Parathyroid adenoma (tissue), 2 donors: ENCODE measurements around the gene C5orf46.
"Not testable (repeated sequence)": the region's sequence is repeated elsewhere in the genome, so short reads cannot be mapped to it uniquely, and the experiment has no call there.

Experiments
- H2AFZ ChIP-seq: fragments of 300-600 bp; sonication (generic); one replicate; pipeline ENCODE4 v1.7.0; 2017; ENCODE audit warnings: antibody characterized with exemption, mild to moderate bottlenecking
- H3K27ac ChIP-seq: fragments of 300-600 bp; sonication (generic); one replicate; pipeline ENCODE4 v1.7.0; 2017
- H3K27me3 ChIP-seq: fragments of 300-600 bp; sonication (generic); one replicate; pipeline ENCODE4 v1.7.0; 2017; ENCODE audit warnings: low read length; ENCODE audit not compliant: control insufficient read depth, insufficient read depth
- H3K36me3 ChIP-seq: fragments of 300-600 bp; sonication (generic); one replicate; pipeline ENCODE4 v1.7.0; 2017; ENCODE audit warnings: low read length; ENCODE audit not compliant: control insufficient read depth, insufficient read depth
- H3K4me1 ChIP-seq: fragments of 300-600 bp; sonication (generic); one replicate; pipeline ENCODE4 v1.7.0; 2017; ENCODE audit warnings: control low read depth
- H3K4me2 ChIP-seq: fragments of 300-600 bp; sonication (generic); one replicate; pipeline ENCODE4 v1.7.0; 2017; ENCODE audit warnings: low read length
- H3K4me3 ChIP-seq: fragments of 300-600 bp; sonication (generic); one replicate; pipeline ENCODE4 v1.7.0; 2017; ENCODE audit warnings: low read depth, low read length
- H3K79me2 ChIP-seq: fragments of 300-600 bp; sonication (generic); one replicate; pipeline ENCODE4 v1.7.0; 2017; ENCODE audit warnings: control low read depth
- H3K9ac ChIP-seq: fragments of 300-600 bp; sonication (generic); one replicate; pipeline ENCODE4 v1.7.0; 2017; ENCODE audit warnings: mild to moderate bottlenecking
- H3K9me3 ChIP-seq: fragments of 300-600 bp; sonication (generic); one replicate; pipeline ENCODE4 v1.7.0; 2017; ENCODE audit warnings: low read length; ENCODE audit not compliant: control insufficient read depth
- CTCF ChIP-seq: fragments of 300-600 bp; sonication (generic); IDR thresholded peaks from one replicate; pipeline ENCODE4 v1.7.0; 2017; ENCODE audit warnings: antibody characterized with exemption, mild to moderate bottlenecking
- donor health status: primary hyperparathyroidism.

The C5orf46 gene

GRCh38 chr5:147878066-147878759 is 28.1 kb downstream of the C5orf46 start, which contains the start of gene SCGB3A2:
TSS of gene SCGB3A2 (plus strand) at chr5:147878711. CDS start at chr5:147878804, 93 bp downstream.
- no peaks in the 10 kb centered on the region for H3K4me1 ChIP-seq
- H3K27ac ChIP-seq: no peak within 1 kb of the TSS
- H3K36me3 ChIP-seq: no peaks in the 10 kb centered on the region
- H2AFZ ChIP-seq: no peak within 1 kb of the TSS
- H3K79me2 ChIP-seq: no peaks in the 10 kb centered on the region
- H3K27me3 ChIP-seq: no peaks in the 10 kb centered on the region
- H3K9ac ChIP-seq: no peak within 1 kb of the TSS
- H3K4me2 ChIP-seq: no peak within 1 kb of the TSS
- no peaks in the 10 kb centered on the region for H3K9me3 ChIP-seq
- TF ChIP-seq CTCF: no peak
- no peak within 1 kb of the TSS for H3K4me3 ChIP-seq

- Histone ChIP-seq H3K27ac (no peak overlapping the region), H3K9me3 (no peaks in the 10 kb centered on the region), H3K79me2 (no peaks in the 10 kb centered on the region), H3K4me3 (no peak overlapping the region), H3K4me2 (no peak overlapping the region), H3K36me3 (no peaks in the 10 kb centered on the region), H3K4me1 (no peaks in the 10 kb centered on the region), H3K27me3 (no peaks in the 10 kb centered on the region), H2AFZ (no peak overlapping the region), H3K9ac (no peak overlapping the region)
- TF ChIP-seq CTCF: no peak
Measured at GRCh38 chr5:147876626-147877025, 29.7 kb downstream of the C5orf46 start.

GRCh38 chr5:147876141-147876540 is 30.2 kb downstream of the C5orf46 start:
- H3K4me1 ChIP-seq: no peaks in the 10 kb centered on the region
- H3K4me2 ChIP-seq: no peak overlapping the region
- H3K4me3 ChIP-seq: no peak overlapping the region
- no peak overlapping the region for H3K27ac ChIP-seq
- no peak overlapping the region for H3K9ac ChIP-seq
- no peak for TF ChIP-seq CTCF
- H3K27me3 ChIP-seq: no peaks in the 10 kb centered on the region
- no peak overlapping the region for H2AFZ ChIP-seq
- no peaks in the 10 kb centered on the region for H3K9me3 ChIP-seq
- no peaks in the 10 kb centered on the region for H3K79me2 ChIP-seq
- H3K36me3 ChIP-seq: no peaks in the 10 kb centered on the region

GRCh38 chr5:147874910-147875367 is 31.4 kb downstream of the C5orf46 start:
- H3K79me2 ChIP-seq: no peaks in the 10 kb centered on the region

GRCh38 chr5:147874118-147874875 is 32.0 kb downstream of the C5orf46 start:
- H3K27me3 ChIP-seq, H3K9ac ChIP-seq, H3K4me1 ChIP-seq, H2AFZ ChIP-seq, H3K36me3 ChIP-seq, H3K9me3 ChIP-seq, H3K79me2 ChIP-seq, H3K27ac ChIP-seq, H3K4me2 ChIP-seq, H3K4me3 ChIP-seq: not testable (repeated sequence)

More at GRCh38 chr5:147874910-147875367, 31.4 kb downstream of the C5orf46 start:
- Histone ChIP-seq H3K27ac (no peak overlapping the region), H3K36me3 (no peaks in the 10 kb centered on the region), H3K9me3 (no peaks in the 10 kb centered on the region), H3K27me3 (no peaks in the 10 kb centered on the region), H3K4me2 (no peak overlapping the region), H3K9ac (no peak overlapping the region), H3K4me1 (no peaks in the 10 kb centered on the region), H3K4me3 (no peak overlapping the region), H2AFZ (no peak overlapping the region)
- TF ChIP-seq CTCF: no peak

- H3K36me3 ChIP-seq, H3K79me2 ChIP-seq, H3K9me3 ChIP-seq, H3K9ac ChIP-seq, H3K27ac ChIP-seq, H3K27me3 ChIP-seq, H3K4me1 ChIP-seq, H2AFZ ChIP-seq, H3K4me3 ChIP-seq, H3K4me2 ChIP-seq: not testable (repeated sequence)
Measured at GRCh38 chr5:147872744-147873435, 33.4 kb downstream of the C5orf46 start.

GRCh38 chr5:147871980-147872549 is 34.3 kb downstream of the C5orf46 start:
- not testable (repeated sequence) for H3K9ac ChIP-seq, H3K79me2 ChIP-seq, H3K9me3 ChIP-seq, H3K4me1 ChIP-seq, H3K36me3 ChIP-seq, H2AFZ ChIP-seq, H3K27ac ChIP-seq, H3K27me3 ChIP-seq, H3K4me2 ChIP-seq, H3K4me3 ChIP-seq
